Smooth muscle cell (in vitro differentiated cells): ENCODE data around the gene PRKCA. TPM values are rescaled to one million over a fixed set of nuclear protein-coding genes. Genes with fewer than 3 reads are reported as not detected.

Experiments
- DNase-seq: peaks from one replicate; lab custom pipeline; 2025; ENCODE audit not compliant: unreplicated experiment; lab: John Stamatoyannopoulos, UW
- H2AFZ ChIP-seq: fragments of 200-600 bp; sonication (generic); 2 replicates; pipeline ENCODE4 v1.6.0; 2016; ENCODE audit warnings: antibody characterized with exemption, low read depth, mild to moderate bottlenecking
- H3F3A ChIP-seq: fragments of 200-600 bp; sonication (generic); 2 replicates; pipeline ENCODE4 v1.6.0; 2017; ENCODE audit warnings: antibody characterized with exemption, low read depth
- H3K27ac ChIP-seq: fragments of 200-600 bp; sonication (generic); 2 replicates; pipeline ENCODE4 v1.5.1; 2016; ENCODE audit warnings: low read depth, mild to moderate bottlenecking
- H3K27me3 ChIP-seq: fragments of 200-600 bp; sonication (generic); 2 replicates; pipeline ENCODE4 v1.6.1; 2016; ENCODE audit warnings: low read depth, mild to moderate bottlenecking
- H3K36me3 ChIP-seq: fragments of 200-600 bp; sonication (generic); 2 replicates; pipeline ENCODE4 v1.5.1; 2016; ENCODE audit warnings: low read depth
- H3K4me1 ChIP-seq: fragments of 200-600 bp; sonication (generic); 2 replicates; pipeline ENCODE4 v1.5.1; 2016; ENCODE audit warnings: low read depth
- H3K4me2 ChIP-seq: fragments of 200-600 bp; sonication (generic); 2 replicates; pipeline ENCODE4 v1.6.0; 2016; ENCODE audit warnings: mild to moderate bottlenecking
- H3K4me3 ChIP-seq: fragments of 200-600 bp; sonication (generic); 2 replicates; pipeline ENCODE4 v1.5.1; 2016; ENCODE audit warnings: mild to moderate bottlenecking
- H3K79me2 ChIP-seq: fragments of 200-600 bp; sonication (generic); 2 replicates; pipeline ENCODE4 v1.6.0; 2016; ENCODE audit warnings: low read depth, mild to moderate bottlenecking
- H3K9ac ChIP-seq: fragments of 200-600 bp; sonication (generic); 2 replicates; pipeline ENCODE4 v1.6.0; 2016; ENCODE audit warnings: low read depth
- H3K9me3 ChIP-seq: fragments of 200-600 bp; sonication (generic); replicated peaks from 2 replicates; pipeline ENCODE4 v1.5.1; 2016; ENCODE audit warnings: low read depth
- H4K20me1 ChIP-seq: fragments of 200-600 bp; sonication (generic); 2 replicates; pipeline ENCODE4 v1.6.0; 2016; ENCODE audit warnings: low read depth
- WGBS: methylation state at CpG from one replicate; pipeline ENCODE4 v1.1.7; 2016; ENCODE audit warnings: low lambda C conversion rate; 5-methylcytosine and 5-hydroxymethylcytosine counted together
- polyA plus RNA-seq: library from polyadenylated mRNA; unstranded; fragments of >200 nt; fragmentation: Nextera tagmentation; extraction: Ambion mirVana; gene quantifications from 2 replicates; pipeline ENCODE4 v1.2.1, GENCODE V29; 2016
- total RNA-seq: library from RNA; depleted of rRNA; stranded (reverse); fragments of >200 nt; gene quantifications from 2 replicates; pipeline ENCODE4 v1.2.3, GENCODE V29; 2014
- TF ChIP-seq, protein P1 (sequence below): fragments of 200-600 bp; sonication (generic); IDR thresholded peaks from 2 replicates; pipeline ENCODE4 v1.5.1; 2017; ENCODE audit warnings: borderline replicate concordance, mild to moderate bottlenecking, antibody characterized with exemption; ENCODE audit not compliant: insufficient read depth, poor library complexity, severe bottlenecking

Gene PRKCA
- total and polyA plus RNA-seq, 2 experiments from 2014 or later, result 0.78 to 7.1 TPM

DNA sequence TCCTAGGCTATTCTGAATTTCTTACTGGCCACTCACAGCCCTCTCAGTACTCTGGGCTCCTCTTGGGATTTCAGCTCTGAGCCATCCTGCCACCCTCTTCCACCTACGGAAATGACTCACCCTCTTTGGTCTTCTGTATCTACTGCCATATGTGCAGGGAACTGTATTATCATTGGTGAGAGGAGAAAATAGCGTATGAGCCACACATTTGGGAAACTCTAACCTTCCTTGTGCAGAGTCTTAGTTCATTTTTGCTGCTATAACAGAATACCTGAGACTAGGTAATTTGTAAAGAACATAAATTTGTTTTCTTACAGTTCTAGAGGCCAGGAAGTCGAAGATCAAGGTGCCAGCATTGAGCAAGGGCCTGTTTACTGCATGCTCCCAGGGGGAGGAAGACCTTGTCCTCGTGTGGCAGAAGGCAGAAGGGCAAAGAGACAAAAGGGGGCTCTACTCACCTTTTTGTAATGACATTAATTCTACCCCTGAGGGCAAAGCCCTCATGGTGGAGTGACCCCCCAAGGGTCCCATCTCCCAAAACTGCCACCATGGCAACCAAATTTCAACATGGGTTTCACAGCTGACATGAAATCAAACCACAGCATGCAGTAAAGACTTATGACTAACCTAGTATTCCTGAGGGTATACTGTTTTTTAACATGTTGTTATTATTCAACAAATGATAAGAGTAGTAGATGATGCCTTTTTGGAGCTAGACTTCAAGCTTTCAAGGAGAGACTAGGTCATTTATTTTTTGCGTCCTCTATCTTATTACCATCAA, 191.8 kb downstream of the PRKCA start:
- H3K79me2 ChIP-seq, result no peaks in the 10 kb centered on the region
- H3K9ac ChIP-seq, result peak overlapping the region; percentile 33
- no peaks in the 10 kb centered on the region for H3K36me3 ChIP-seq
- H2AFZ ChIP-seq, result no peak overlapping the region
- no peaks in the 10 kb centered on the region for H3K27me3 ChIP-seq
- H3K27ac ChIP-seq, result peak overlapping the region; percentile 87
- no peaks in the 10 kb centered on the region for H3K4me1 ChIP-seq
- H3K9me3 ChIP-seq, result no peaks in the 10 kb centered on the region
- H3K4me3 ChIP-seq, result no peak overlapping the region
- TF ChIP-seq, protein P1, sequence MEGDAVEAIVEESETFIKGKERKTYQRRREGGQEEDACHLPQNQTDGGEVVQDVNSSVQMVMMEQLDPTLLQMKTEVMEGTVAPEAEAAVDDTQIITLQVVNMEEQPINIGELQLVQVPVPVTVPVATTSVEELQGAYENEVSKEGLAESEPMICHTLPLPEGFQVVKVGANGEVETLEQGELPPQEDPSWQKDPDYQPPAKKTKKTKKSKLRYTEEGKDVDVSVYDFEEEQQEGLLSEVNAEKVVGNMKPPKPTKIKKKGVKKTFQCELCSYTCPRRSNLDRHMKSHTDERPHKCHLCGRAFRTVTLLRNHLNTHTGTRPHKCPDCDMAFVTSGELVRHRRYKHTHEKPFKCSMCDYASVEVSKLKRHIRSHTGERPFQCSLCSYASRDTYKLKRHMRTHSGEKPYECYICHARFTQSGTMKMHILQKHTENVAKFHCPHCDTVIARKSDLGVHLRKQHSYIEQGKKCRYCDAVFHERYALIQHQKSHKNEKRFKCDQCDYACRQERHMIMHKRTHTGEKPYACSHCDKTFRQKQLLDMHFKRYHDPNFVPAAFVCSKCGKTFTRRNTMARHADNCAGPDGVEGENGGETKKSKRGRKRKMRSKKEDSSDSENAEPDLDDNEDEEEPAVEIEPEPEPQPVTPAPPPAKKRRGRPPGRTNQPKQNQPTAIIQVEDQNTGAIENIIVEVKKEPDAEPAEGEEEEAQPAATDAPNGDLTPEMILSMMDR, result no peak
- H4K20me1 ChIP-seq, result no peaks in the 10 kb centered on the region
- 48% methylated on average over 5 of the region's 5 CpGs for WGBS
- no peak for DNase-seq
- peak overlapping the region; percentile 41 for H3K4me2 ChIP-seq
- peaks cover 11% of the 10 kb centered on the region for H3F3A ChIP-seq

DNA sequence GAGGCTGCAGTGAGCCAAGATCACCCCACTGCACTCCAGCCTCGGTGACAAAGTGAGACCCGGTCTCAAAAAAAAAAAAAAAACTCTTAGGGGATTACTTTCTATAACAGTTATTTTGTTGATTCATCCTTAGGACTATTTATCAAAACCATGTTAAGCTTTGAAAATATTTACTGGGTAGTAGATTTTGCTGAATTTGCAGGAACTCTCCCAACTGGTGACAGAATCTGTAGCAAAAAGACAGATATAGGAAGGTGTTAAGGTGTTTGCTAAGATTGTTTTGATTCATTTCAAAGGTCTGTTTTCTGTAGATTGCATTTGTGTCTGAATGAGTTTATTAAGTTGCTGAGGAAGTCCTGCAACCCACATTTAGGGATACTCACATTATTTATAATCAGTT, 192.6 kb downstream of the PRKCA start:
- no peak overlapping the region for H3K4me2 ChIP-seq
- WGBS, result 67% methylated on average over 2 of the region's 2 CpGs
- H4K20me1 ChIP-seq, result no peaks in the 10 kb centered on the region
- H3K27ac ChIP-seq, result peak overlapping the region; percentile 87
- no peaks in the 10 kb centered on the region for H3K36me3 ChIP-seq
- no peak overlapping the region for H3K4me3 ChIP-seq
- no peaks in the 10 kb centered on the region for H3K4me1 ChIP-seq
- no peak overlapping the region for H3K9ac ChIP-seq
- H3F3A ChIP-seq, result peaks cover 11% of the 10 kb centered on the region
- H3K79me2 ChIP-seq, result no peaks in the 10 kb centered on the region
- no peak overlapping the region for H2AFZ ChIP-seq
- H3K9me3 ChIP-seq, result no peaks in the 10 kb centered on the region
- TF ChIP-seq, protein P1, result no peak
- no peak for DNase-seq
- H3K27me3 ChIP-seq, result no peaks in the 10 kb centered on the region

DNA sequence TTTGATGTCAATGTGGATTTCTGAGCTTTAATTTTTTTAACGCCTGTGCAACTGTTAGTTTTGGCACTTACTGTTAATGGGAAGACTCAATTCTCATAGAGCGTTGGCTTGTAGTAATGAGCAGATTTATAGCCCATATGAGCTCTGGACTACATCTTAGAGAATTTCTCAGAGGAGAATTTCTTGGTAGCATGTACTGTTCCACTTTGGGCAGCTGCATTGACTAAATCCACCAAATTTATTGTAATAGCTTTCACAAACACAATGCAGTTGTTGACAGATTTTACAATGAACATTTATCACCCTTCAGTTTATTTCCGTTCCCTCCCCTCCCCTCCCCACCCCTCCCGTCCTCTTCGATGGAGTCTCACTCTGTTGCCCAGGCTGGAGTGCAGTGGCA, 193.9 kb downstream of the PRKCA start:
- no peaks in the 10 kb centered on the region for H3K36me3 ChIP-seq
- DNase-seq, result no peak
- H3K79me2 ChIP-seq, result no peaks in the 10 kb centered on the region
- no peak overlapping the region for H3K4me2 ChIP-seq
- no peaks in the 10 kb centered on the region for H4K20me1 ChIP-seq
- no peaks in the 10 kb centered on the region for H3K27me3 ChIP-seq
- H3K4me3 ChIP-seq, result no peak overlapping the region
- H2AFZ ChIP-seq, result no peak overlapping the region
- no peak overlapping the region for H3K9ac ChIP-seq
- H3K27ac ChIP-seq, result no peak overlapping the region
- WGBS, result 89% methylated on average over 2 of the region's 5 CpGs
- no peaks in the 10 kb centered on the region for H3K9me3 ChIP-seq
- peaks cover 11% of the 10 kb centered on the region for H3F3A ChIP-seq
- H3K4me1 ChIP-seq, result no peaks in the 10 kb centered on the region
- TF ChIP-seq, protein P1, result no peak

DNA sequence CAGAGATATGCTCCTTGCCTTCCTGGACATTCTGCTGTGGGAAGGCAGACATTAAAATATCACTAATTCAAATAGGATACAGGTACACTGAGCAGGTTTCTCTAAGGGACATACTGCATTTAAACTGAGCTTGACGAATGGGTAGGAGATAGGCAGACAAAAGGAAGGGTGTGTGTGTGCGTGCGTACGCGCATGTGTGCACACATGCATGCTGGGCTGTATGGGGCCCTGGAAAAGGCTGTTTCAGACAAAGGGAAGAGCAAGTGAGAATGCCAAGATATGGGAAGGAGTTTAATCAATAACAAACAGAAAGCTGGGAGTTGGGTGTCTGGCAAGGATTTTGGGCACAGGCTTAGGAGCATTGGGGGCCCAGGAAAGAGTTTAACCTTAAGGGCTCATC, 196.2 kb downstream of the PRKCA start:
- Histone ChIP-seq H3F3A (peaks cover 3% of the 10 kb centered on the region), H3K4me1 (no peaks in the 10 kb centered on the region), H3K36me3 (no peaks in the 10 kb centered on the region), H3K79me2 (no peaks in the 10 kb centered on the region), H3K9ac (no peak overlapping the region), H4K20me1 (no peaks in the 10 kb centered on the region), H3K27ac (no peak overlapping the region), H2AFZ (no peak overlapping the region), H3K27me3 (no peaks in the 10 kb centered on the region), H3K4me3 (no peak overlapping the region), H3K9me3 (no peaks in the 10 kb centered on the region), H3K4me2 (no peak overlapping the region)
- no peak for DNase-seq
- TF ChIP-seq, protein P1, result no peak
- WGBS, result 98% methylated on average over 5 of the region's 5 CpGs
